T-helper 1 cell treated with Interleukin-12 subunit alpha and Interleukin-12 subunit beta and Interleukin-4 antibody, amounts not matched to agents 30 ng/mL and 1 ng/mL, for 36 hours (primary cell): ENCODE measurements around the gene INSRR. TPM values are rescaled to one million over a fixed set of nuclear protein-coding genes. Genes with fewer than 3 reads are reported as not detected.

ENCODE experiments used
- intact Hi-C: fragments of 100-400 bp; cut with micrococcal nuclease; formaldehyde crosslinking; loops from one replicate; pipeline ENCODE4 v1.15.1; 2024
- total RNA-seq: library from RNA; stranded (reverse); gene quantifications from 2 replicates; pipeline ENCODE4 v1.2.3, GENCODE V29; 2022

Gene INSRR
- total RNA-seq: 0.63 and 0.81 TPM in 2 replicates

- intact Hi-C loops: no loop called here
These were observed at the start of gene INSRR for GRCh38 chr1:156858959-156859522. TSS of gene INSRR (minus strand) at chr1:156859117. CDS start at chr1:156858621, 496 bp downstream.

GRCh38 chr1:156908541-156908940 is 49.6 kb upstream of the INSRR start:
- intact Hi-C loops: no loop called here

DNA sequence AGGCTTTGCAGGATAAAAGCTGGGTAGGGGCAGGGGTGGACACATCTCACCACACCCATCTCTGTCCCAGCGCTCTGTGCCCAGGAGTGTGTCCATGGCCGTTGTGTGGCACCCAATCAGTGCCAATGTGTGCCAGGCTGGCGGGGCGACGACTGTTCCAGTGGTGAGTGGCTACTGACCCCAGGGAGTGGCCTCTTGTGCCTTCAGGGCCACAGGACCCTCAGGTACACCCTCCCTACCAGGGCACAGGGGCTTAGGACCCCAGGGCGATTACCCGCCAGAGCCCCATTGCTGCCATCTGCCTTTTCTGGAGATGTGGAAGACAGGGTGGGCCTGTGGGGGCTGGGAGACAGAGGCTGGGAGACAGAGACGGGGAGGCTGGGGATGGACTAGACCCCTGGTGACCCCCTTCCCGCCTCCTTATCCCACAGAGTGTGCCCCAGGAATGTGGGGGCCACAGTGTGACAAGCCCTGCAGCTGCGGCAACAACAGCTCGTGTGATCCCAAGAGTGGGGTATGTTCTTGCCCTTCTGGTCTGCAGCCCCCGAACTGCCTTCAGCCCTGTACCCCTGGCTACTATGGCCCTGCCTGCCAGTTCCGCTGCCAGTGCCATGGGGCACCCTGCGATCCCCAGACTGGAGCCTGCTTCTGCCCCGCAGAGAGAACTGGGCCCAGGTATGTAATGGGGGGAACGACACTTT is 47.4 kb upstream of the INSRR start:
- intact Hi-C loops: no loop called here

DNA sequence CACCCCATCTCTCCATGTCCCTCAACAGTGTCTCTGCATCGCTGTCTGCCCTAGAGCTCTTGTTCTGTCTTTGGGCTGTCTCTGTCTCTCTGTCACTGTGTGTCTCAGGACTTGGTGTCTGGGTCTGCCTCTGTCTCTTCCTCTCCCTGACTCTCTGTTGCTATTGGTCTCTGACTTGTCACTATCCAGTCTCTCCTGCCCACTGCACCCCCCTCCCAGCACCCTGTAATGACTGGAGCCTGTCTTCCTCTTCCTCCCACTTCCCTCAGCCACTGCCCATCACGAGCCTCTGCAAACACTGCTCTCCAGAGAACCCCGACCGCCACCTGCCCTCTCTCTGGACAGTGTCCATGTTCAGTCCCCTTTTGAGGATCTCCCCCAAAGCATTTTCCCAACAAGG is 46.7 kb upstream of the INSRR start:
- intact Hi-C loops: no loop called here

DNA sequence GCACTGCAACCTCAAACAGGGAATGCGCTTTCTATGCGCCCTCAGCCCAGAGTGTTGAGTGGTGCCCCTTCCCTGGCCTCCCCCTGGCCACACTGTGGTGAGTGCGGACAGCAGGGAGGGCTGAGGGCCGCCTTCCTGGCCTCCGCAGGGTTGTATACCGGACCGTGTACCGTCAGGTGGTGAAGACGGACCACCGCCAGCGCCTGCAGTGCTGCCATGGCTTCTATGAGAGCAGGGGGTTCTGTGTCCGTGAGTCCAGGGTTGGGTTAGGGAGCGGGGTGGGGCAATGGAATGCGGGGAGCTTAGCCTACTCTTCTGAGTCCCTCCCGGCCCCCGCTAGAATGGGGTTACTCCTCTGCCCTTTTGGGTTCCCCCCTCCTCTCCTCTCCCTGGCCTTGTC is 46.3 kb upstream of the INSRR start:
- intact Hi-C loops: no loop called here

- intact Hi-C loops: no loop called here
These were observed 45.5 kb upstream of the INSRR start for GRCh38 chr1:156904187-156904959.

- intact Hi-C loops: no loop called here
These were observed 44.6 kb upstream of the INSRR start for GRCh38 chr1:156903328-156904091.

- intact Hi-C loops: no loop called here
These were observed 43.3 kb upstream of the INSRR start for GRCh38 chr1:156901966-156902915.

DNA sequence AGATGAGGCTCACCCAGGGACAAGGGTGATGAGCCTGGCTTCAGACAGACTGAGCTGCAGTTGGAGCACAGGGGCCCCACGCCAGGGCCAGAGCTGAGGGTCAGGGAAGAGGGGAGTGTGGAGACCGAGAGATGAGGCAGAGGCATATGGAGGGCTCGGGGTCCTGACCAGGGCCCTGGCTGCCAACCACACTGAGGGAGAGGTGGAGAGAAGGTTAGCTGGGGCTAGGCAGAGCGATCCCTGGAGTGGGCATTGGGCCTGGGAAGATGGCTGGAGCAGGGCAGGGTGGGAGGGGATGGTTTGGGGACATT is 42.6 kb upstream of the INSRR start:
- intact Hi-C loops: no loop called here

DNA sequence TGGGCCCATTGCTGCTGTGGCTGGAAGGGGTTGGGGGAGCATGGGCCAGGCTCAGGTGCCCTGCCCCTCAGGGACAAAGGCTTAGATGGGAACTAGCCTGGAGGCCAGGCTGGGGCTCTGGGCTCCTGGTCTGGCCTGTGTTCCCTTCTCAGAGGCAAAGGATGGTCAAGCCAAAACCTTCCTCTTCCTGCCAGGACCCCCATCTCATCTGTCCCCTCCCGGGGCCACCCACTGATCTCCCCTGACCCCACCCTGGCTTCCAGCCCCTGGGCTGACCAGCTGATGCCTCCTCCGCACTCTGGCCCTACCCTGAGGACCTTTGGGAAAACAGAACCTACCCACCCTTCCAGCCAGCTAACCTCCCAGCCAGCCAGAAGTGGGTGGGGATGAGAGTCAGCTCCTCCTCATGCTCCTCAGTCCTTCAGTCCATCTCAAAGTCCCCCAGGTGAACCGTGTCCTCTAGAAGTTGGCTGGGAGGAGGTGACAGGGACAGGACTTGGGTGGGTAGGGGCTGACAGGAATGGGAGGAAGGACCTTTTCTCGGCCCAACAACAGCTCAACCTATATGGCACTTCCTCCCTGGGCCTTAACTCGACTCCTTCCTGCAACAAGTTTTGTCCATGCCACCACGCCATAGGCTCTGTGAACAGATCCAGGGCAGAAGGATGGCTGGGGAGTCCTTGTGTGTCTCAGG is 42.1 kb upstream of the INSRR start:
- intact Hi-C loops: no loop called here

DNA sequence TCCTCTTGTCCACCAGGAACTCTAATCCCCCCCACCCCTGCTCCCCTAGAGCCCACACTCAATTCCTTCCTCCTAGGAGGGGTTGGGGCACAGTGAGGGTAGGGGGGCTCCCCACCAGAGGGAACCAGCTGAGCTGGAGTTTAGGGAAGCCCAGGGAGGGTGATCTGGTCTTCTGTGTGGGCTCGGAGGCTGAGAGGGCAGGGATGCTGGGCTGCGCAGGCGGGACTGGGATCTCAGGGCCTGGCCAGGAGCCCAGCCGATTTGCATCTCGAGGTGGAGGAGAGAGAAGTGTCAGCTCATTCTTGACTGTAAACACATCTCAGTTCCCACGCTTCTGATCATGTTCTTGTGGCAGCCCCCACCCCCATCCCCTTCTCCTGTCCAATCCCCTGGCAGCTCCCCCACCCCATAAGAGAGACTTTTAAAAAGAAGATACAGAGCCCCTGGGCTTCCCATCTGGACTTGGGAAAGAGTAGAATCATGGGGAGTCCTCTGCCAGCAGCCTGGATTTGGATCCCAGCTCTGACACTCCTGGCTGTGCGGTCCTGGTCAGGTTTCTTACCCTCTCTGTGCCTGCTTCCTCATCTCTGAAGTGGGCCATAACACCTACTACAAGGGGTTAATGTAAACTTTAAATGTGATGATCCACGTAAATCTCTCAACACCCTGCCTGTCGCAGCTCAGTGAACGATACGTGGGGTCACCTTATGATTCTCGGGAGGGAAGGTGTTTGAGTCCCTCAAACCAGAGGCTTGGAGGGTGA is 41.2 kb upstream of the INSRR start:
- intact Hi-C loops: no loop called here

DNA sequence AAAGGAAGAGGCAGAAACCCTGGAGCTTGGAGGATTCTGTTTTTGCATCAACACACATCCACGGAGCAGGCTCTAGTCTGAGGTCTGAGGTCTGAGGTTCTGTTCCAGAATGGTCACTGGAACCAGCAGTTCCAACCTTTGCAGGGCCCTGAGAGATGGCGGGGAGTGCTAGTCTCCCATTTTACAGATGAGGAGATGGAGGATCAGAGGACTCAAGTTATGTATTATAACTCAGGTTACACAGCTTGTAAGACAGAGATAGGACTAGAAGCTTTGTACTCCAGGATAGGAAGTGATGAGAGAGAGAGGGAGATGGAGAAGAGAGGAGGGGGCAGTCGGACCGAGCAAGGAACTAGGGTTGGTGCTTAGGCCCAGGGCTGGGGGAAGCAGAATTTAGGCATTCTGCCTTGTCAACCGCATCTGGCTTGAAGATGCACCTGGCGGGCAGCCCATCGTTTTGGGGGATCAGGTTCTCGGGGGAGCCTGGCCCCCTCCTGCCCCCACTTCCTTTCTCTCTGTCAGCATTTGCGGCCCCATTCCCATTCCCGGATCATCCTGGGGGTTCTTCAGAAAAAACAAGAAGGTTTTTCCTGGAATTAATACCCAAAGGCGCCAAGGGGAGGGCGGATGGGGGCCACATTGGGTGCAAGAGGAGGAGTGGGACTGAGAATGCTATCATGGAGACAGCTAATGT is 40.2 kb upstream of the INSRR start:
- intact Hi-C loops: no loop called here

GRCh38 chr1:156898161-156898566 is 39.2 kb upstream of the INSRR start:
- intact Hi-C loops: no loop called here

DNA sequence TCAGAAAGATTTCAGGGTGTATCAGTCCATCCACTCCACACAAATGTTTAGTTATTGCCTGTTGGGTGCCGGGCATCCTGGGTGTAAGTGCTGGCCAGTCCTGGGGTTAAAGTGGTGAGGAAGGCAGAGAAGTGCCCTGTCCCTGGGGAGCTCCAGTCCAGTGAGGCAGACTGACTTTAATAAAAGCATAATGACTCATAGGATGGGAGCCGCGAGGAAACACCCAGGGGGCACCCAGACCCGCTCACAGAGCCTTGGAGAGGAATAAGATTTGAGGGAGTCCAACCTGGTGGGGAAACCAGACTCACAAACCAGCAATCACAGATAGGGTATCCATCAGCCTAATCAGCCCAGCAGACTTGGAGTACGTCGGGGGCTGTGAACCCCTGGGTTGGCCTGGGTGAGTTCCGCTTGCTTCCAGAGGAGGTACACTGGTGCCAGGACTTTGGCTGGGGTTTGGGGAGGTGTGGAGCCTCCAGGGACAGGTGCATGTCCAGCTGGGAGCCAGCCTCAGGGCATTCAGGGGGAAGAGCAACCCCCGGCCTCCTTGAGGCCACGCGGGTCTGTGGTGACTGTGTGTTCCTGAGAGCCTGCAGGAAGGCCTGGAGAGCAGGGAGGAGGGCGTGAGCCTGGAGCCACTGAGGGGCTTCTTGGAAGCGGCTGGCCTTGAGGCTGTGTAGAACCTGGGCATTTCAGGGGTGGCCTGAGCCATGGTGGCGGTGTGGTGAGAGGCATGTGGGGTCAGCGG is 38.3 kb upstream of the INSRR start:
- intact Hi-C loops: no loop called here

GRCh38 chr1:156896490-156897033 is 37.6 kb upstream of the INSRR start:
- intact Hi-C loops: no loop called here

GRCh38 chr1:156895927-156896326 is 37.0 kb upstream of the INSRR start:
- intact Hi-C loops: no loop called here

GRCh38 chr1:156895455-156895812 is 36.5 kb upstream of the INSRR start:
- intact Hi-C loops: no loop called here
